HG02588 (cell line): Measurements from ENCODE around the gene TCERG1L.

ENCODE experiments used
- ATAC-seq: cut with Tn5 transposase; IDR thresholded peaks from one replicate; pipeline ENCODE4 v1.9.1; 2021; ENCODE audit warnings: mild to moderate bottlenecking, moderate library complexity; ENCODE audit not compliant: unreplicated experiment

The TCERG1L gene

GRCh38 chr10:131056091-131056579, 255.4 kb downstream of the TCERG1L start:
- no peak for ATAC-seq

- ATAC-seq: no peak
These were observed 256.1 kb downstream of the TCERG1L start for GRCh38 chr10:131055437-131055836.

- ATAC-seq: no peak
These were observed 258.3 kb downstream of the TCERG1L start for GRCh38 chr10:131053192-131053591.

- no peak for ATAC-seq
These were observed 261.3 kb downstream of the TCERG1L start for GRCh38 chr10:131050162-131050766.

- no peak for ATAC-seq
These were observed 262.5 kb downstream of the TCERG1L start for GRCh38 chr10:131049016-131049415.

GRCh38 chr10:131048606-131049005, 262.9 kb downstream of the TCERG1L start:
- ATAC-seq: no peak

GRCh38 chr10:131047501-131047900, 264.0 kb downstream of the TCERG1L start:
- no peak for ATAC-seq

- no peak for ATAC-seq
These were observed 265.3 kb downstream of the TCERG1L start for GRCh38 chr10:131046194-131046593.

- no peak for ATAC-seq
These were observed 267.0 kb downstream of the TCERG1L start for GRCh38 chr10:131044379-131045111.

- no peak for ATAC-seq
These were observed 268.4 kb downstream of the TCERG1L start for GRCh38 chr10:131043039-131043691.
